SW 1271 (cell line): Measurements from ENCODE around the gene OGA.

Experiments
- DNase-seq, 2 experiments: peaks; one replicate each; lab custom pipeline; 2025; lab: John Stamatoyannopoulos, UW

Gene OGA

GRCh38 chr10:101835362-101835761, 17.1 kb upstream of the OGA start:
- no peak for DNase-seq

- no peak for DNase-seq
These were observed 16.1 kb upstream of the OGA start for GRCh38 chr10:101834341-101834740.

GRCh38 chr10:101833466-101833865, 15.2 kb upstream of the OGA start:
- no peak for DNase-seq

DNA sequence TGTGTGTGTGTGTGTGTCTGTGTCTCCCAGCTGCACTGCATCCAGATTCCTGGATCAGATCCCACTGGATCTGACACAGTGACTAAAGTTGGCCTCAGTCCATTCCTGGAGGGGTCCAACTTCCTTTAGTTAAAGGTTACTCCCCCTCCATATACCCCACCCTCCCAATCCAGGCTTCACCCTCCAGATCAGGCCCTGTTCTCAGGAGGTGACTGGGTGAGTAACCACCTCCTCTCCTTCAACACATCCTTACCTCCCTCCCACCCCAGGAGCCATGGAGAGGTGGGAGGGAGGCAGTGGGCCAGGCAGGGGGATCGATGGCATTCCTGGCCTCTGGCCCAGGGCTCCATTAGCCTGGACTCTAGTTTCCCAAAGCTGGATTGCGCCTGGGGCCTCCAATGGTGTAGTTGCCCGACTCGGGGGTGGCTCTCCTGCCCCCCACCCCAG, 14.1 kb upstream of the OGA start:
- DNase-seq = no peak

DNA sequence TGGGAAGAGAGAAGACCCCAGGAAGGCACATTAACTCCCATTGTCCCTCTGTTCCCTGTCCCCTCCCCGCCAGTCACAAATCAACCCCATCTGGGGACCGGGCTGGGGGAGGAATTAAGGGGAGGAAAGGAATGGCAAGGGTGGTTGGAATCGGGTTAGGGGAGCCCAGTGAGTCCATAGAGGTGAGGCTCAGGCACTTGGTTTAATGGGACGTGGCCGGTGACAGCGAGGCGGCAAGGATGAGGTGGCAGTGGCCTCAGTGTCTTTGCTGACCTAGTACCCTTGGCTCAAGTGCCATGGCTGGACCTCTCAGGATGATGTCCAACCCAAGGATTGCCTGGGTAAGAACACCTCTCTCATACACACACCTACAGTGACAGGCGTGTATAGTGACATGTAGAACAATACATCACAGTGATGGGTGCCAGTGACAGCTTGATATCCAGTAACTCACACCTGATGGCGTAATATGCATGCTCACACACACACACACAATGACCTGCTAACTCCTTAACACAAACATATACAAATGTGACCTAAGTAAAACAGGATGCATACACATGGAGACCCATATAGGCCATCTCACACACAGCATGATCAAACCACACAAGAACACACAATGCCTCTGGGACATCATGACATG, 13.0 kb upstream of the OGA start:
- no peak for DNase-seq

GRCh38 chr10:101830322-101831168, 12.3 kb upstream of the OGA start:
- no peak for DNase-seq

DNA sequence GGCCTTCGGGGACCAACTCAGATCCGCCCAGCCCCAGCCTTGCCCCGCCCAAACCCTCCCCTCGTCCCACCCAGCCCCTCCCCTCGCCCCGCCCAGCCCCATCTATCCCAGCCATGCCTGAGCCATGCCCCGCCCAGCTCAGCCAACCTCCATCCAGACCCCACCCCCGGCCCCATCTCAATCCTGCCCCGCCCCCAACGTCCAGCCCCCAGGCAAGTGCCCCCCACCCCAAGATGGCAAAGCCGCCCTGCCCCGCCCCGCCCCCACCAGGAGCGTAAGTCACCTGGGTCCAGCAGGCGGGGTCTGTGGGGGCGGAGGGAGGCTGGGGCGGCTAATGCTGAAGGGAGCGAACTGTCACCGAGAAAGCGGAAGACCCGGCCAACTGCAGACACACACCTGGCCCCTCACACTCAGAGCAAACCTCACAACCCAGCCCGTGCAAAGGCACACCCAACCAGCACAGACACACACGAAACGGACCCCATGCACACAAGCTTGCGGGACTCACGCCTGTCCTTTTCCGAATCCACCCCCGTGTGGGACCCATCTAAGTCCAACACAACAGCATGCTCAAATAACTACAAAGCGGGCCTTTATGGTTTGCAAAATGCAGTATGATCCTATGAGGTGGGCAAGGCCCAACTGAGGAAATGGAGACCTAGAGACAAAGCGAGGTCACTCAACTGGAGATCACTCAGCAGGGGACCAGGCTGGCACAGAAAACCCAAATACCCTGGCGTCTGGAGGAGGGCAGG, 11.5 kb upstream of the OGA start:
- no peak for DNase-seq

- no peak for DNase-seq
These were observed 10.7 kb upstream of the OGA start for GRCh38 chr10:101828766-101829551.

GRCh38 chr10:101827919-101828600, 9.8 kb upstream of the OGA start:
- DNase-seq = no peak

GRCh38 chr10:101826852-101827434, 8.7 kb upstream of the OGA start:
- DNase-seq = no peak

DNA sequence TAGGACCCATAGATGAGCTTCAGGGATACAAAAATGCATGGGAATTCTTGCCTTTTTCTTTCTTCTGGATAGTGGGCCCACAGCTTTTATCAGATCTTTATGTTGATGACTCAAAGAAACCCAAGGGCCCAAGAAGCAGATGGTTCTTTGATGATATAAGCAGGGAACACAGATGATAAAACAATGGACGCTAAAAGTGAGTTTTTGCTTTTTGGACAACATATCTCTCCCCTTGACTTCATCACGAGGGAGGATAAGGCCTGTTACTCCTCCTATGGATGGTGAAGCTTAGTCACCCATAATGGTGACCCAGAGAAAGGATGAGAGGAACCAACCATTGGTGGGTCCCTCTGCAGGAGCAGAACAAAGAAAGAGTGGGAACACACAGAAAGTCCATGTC, 6.5 kb upstream of the OGA start:
- DNase-seq = no peak

- DNase-seq = no peak
These were observed 809 bp upstream of the OGA start for GRCh38 chr10:101818872-101819633.

GRCh38 chr10:101817337-101818118, 716 bp downstream of the OGA start:
- peak; percentile 54 to 82 for DNase-seq

GRCh38 chr10:101816913-101817336, 1.3 kb downstream of the OGA start:
- no peak for DNase-seq

GRCh38 chr10:101816376-101816775, 1.9 kb downstream of the OGA start:
- DNase-seq = no peak

DNA sequence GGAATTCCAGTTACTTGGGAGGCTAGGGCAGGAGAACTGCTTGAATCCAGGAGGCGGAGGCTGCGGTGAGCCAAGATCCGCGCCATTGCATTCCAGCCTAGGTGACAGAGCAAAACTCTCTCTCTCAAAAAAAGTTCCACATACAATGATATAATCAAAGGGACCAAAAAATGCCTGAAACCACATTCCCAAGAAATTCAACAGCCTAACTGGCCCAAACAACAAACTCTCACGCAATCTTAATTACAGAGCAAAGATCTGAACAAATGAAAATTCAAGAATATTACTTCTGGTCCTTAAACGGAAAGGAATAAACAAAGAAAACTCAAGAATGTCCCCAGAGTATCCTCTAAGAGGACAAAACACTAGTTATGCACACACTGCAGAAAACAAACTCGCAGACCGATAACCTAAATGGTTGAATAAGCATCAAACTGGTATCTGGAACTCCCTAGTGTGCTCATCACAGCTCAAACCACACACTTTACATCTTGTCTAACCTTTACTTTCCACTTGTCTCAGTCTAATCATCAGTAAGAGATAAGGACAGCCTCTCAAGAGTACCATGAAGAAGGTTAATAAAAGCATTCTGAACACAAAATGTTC, 3.7 kb downstream of the OGA start:
- DNase-seq = no peak

- no peak for DNase-seq
These were observed 5.6 kb downstream of the OGA start for GRCh38 chr10:101812606-101813005.

DNA sequence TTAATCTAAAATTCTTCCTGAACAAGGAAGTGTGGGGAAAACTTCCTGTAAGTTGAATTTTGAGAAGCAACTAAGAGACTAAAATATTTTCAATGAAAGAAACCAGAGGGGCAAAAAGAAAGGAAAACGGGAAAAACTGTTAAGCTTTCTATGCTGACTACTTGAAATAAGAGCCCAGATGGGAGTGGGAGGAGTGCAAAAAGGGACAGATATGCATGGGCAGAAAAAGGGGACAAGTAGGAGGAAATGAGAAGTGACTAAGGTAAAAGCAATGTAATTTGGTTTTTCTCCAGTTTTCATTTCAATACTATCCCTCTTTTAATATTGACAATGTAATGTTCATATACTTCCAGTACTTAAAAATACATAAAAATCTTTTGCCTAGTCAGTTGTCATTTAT, 11.1 kb downstream of the OGA start:
- no peak for DNase-seq

GRCh38 chr10:101803511-101803910, 14.7 kb downstream of the OGA start:
- DNase-seq = no peak
